GM18508 (cell line): Measurements from ENCODE around the gene FDXACB1.

Experiments used
- ATAC-seq: cut with Tn5 transposase; IDR thresholded peaks from one replicate; pipeline ENCODE4 v1.9.1; 2021; ENCODE audit warnings: moderate number of reproducible peaks; ENCODE audit not compliant: insufficient read depth, unreplicated experiment

The FDXACB1 gene

GRCh38 chr11:111878849-111879636 is at the start of gene FDXACB1, which contains the start of gene CFAP68:
TSS of gene FDXACB1 (minus strand) at chr11:111879165. CDS start at chr11:111879132, 33 bp downstream.
TSS of gene CFAP68 (plus strand) at chr11:111879541. CDS start at chr11:111879561, 20 bp downstream.
- peak; percentile 81 for ATAC-seq

- ATAC-seq, result peak; percentile 75
Observed at GRCh38 chr11:111926505-111927391, 47.8 kb upstream of the FDXACB1 start.

GRCh38 chr11:111925953-111926352 is 47.0 kb upstream of the FDXACB1 start:
- no peak for ATAC-seq

DNA sequence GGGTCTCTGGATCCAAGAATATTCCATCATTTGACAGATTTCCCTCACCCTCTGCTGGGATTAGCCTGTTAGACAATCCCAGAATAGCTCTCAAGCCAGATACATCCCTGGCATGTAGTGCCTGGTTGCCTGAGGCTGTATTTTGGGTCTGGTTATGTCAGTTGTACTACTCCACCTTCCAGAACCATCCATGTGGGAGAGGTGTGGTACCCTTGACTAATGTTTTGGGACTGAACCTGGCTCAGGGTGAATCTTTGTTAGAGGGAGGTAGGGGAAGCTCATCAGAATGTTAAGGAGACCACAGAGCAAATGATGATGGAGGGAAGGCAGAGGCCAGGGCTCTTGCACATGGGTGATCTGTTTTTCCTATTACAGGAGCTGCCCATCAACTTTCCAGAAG is 45.0 kb upstream of the FDXACB1 start:
- no peak for ATAC-seq

GRCh38 chr11:111923351-111923788 is 44.4 kb upstream of the FDXACB1 start:
- no peak for ATAC-seq

- ATAC-seq, result no peak
Observed at GRCh38 chr11:111922803-111923202, 43.8 kb upstream of the FDXACB1 start.

DNA sequence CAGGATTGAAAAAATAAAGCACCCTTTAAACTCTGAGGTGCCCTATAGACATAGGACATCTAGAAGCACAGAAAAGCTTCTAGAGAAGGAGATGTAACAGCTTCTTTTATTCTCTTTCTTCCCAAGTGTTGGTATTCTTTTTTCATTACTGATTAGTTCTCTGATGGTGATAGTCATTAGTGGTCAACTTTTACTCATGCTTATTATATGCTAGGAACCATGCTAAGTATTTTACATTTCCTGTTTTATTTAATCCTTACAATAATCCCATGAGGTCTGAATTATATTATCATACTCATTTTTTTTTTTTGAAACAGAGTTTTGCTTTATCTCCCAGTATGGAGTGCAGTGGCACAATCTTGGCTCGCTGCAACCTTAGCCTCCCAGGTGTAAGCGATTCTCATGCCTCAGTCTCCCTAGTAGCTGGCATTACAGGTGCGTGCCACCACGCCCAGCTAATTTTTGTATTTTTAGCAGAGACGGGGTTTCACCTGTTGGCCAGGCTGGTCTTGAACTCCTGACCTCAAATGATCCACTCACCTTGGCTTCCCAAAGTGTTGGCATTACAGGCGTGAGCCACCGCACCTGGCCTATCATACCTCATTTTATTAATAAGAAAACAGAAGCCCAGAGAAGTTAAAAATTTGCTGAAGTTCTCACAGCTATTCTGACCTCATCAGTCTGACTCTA is 42.7 kb upstream of the FDXACB1 start:
- ATAC-seq, result no peak

DNA sequence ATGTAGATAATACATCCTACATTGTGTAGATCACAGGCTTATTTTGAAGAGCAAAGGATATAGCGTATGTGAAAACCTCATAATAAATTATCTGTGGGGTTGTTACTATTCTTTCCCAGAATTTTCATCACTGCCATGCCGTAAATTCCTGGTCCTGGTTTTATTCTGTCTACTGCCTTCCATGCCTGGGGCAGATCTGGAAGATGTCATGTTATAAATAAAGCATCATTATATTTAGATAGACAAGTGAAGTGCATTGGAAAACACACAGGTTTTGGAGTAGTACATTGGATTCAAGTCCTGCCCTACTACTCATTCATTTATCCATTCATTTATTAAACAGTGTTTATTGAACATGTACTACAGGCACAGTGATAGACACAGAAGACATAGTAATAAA is 41.9 kb upstream of the FDXACB1 start:
- ATAC-seq, result no peak

- no peak for ATAC-seq
Observed at GRCh38 chr11:111918390-111919256, 39.7 kb upstream of the FDXACB1 start, which contains the start of gene C11orf52. TSS of gene C11orf52 (plus strand) at chr11:111918913. CDS start at chr11:111918973, 60 bp downstream.

DNA sequence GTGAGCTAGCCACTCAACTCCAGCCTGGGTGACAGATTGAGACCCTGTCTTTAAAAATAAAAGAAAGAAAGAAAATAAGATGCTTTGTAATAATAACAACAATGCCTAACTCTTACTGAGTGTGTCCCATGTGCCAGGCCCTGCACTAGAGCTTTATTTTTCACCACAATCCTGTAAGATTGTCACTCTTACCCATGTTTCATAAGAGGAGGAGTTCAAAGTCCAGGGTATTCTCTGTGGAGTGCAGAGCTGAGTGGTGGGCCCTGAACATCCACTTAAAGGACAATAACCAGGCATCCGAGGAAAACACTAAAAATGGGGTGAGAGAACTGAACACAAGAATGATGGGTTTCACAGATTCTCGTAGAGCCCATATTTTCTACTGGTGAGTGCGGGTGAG is 38.8 kb upstream of the FDXACB1 start:
- ATAC-seq, result no peak

GRCh38 chr11:111917312-111917711 is 38.3 kb upstream of the FDXACB1 start:
- ATAC-seq, result no peak

- ATAC-seq, result no peak
Observed at GRCh38 chr11:111916768-111917167, 37.8 kb upstream of the FDXACB1 start.

DNA sequence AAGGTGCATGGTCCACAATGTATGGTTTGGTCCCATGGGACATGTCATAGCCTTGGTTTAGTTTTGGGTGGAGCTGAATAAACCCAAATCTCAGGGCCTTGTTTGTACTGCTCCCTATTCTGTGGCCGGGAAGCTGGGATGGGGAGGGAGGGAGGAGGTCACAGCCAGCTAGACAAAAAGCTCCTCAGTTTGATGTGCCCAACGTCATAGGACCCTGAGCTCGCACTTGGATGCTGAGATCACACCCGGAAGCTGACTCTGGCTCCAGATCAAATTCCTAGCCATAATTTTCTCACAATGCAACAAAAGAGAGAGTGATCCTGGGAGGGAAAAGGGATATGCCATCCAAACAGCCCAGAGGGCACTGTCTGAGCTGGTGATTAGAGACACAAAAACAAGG is 35.0 kb upstream of the FDXACB1 start:
- no peak for ATAC-seq

DNA sequence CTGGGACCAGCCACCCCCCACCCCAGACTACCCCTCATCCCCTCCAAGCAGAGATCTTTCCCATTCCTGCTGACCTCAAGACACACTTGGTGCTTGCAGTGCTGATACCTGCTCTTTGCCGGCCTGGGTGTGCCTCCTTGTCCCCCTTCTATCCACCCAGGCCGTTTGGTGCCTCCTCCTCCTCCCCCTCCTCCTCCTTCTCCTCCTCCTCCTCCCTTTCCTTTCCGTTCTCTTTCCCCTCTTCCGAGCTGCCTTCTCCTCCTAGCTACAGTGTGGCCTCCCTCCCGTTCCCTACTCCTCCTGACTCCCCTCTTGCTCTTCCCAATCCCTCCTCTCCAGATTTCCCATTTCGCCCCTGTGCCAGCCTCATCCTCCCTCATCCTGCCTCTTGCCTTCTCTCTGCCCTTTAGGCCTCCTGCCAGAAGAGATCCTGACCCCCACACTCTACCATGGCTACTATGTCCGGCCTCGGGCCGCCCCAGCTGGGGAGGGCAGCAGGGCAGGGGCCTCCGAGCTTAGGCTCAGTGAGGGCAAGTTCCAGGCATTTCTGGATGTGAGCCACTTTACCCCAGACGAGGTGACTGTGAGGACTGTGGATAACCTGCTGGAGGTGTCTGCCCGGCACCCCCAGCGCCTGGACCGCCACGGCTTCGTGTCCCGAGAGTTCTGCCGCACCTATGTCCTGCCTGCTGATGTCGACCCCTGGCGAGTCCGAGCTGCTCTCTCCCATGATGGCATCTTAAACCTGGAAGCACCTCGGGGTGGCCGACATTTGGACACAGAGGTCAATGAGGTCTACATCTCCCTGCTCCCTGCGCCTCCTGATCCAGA is 34.3 kb upstream of the FDXACB1 start:
- no peak for ATAC-seq

GRCh38 chr11:111912535-111912934 is 33.6 kb upstream of the FDXACB1 start, which contains the start of gene HSPB2:
TSS of gene HSPB2 (plus strand) at chr11:111912734. CDS start at chr11:111912830, 96 bp downstream.
- ATAC-seq, result no peak

DNA sequence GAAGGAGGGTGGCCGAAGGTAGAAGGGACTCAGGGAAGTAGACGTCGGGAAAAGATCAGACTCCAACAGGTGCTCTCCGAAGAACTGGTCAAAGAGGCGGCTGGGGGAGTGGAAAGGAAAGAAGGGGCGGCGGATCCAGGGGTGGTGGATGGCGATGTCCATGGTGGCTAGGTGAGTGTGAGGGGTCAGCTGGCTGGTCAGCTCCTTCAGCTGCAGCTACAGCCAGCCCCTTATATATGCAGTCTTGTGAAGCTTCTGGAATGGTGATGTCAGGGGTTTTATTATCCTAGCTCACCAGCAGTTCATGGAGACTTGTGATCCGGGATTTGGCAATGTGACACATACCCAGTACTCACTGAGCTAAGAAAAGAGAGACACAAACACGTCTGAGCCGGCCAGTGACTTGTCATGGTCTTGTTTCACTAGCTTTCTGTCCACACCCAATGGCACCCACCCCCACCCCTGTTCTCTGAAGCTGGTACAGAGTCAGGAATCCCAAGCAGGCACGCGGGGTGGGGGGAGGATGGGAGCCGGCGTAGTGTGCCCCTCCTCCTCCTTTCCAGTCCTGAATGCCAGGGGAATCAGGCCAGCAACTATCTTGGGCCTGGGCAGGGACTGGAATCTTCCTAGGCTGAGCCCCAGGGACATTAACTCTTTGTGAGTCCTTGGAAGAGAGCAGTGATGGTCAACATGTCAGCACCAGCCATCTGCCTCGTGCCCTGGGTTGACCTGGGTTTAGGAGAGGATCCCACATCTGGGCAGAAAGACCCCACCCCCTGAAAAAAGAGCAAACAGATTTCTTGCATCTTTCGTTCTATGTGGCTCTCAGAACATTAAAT is 32.8 kb upstream of the FDXACB1 start, which contains the start of gene CRYAB:
Gene CRYAB (minus strand): TSS at position 208 of the 839 bp plus-strand sequence. CDS start 46 bp downstream, at position 162.
- ATAC-seq, result no peak
